ENCODE results near the gene PPP2R2C. TPM values are rescaled to one million over a fixed set of nuclear protein-coding genes. Genes with fewer than 3 reads are reported as not detected.

Gene PPP2R2C
- total RNA-seq, 1 experiment from 2014 or later: not detected

DNA sequence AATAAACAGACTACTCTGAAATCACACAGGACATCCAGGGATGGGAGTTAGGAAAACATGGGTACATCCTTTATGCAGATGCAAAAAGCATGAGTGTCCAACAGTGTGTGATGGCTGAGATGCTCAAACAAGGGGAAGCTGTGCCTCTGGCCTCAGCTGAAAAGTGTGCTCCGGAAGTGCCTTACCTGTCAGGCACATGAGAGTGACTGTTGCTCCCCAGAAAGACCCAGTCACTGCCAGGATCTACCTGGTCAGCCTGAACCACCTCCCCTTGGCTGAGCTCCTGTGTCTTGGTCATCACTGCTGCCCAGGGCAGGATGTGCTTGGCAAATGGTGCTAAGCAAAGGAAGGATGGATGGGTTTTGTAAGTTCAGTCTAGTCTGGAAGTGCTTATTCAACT, 4.0 kb downstream of the PPP2R2C start:
- Histone ChIP-seq H3K27ac (ENCODE audit: low read depth, low read length, poor library complexity, severe bottlenecking) (no peak overlapping the region), H3K27me3 (replicated peaks; ENCODE audit: insufficient read depth, low read depth, low read length, poor library complexity) (peaks cover 70% of the 10 kb centered on the region), H3K36me3 (ENCODE audit: insufficient read depth, low read length, poor library complexity, severe bottlenecking) (no peaks in the 10 kb centered on the region), H3K4me1 (ENCODE audit: insufficient read depth, low read length, poor library complexity, severe bottlenecking) (no peaks in the 10 kb centered on the region), H3K9me3 (ENCODE audit: low read depth, low read length, poor library complexity, severe bottlenecking) (no peaks in the 10 kb centered on the region), H3K4me3 (ENCODE audit: low read depth, low read length, poor library complexity, severe bottlenecking) (no peak overlapping the region)
- BruUV-seq (replicated peaks): no TSS peak
- TF ChIP-seq, protein P1, sequence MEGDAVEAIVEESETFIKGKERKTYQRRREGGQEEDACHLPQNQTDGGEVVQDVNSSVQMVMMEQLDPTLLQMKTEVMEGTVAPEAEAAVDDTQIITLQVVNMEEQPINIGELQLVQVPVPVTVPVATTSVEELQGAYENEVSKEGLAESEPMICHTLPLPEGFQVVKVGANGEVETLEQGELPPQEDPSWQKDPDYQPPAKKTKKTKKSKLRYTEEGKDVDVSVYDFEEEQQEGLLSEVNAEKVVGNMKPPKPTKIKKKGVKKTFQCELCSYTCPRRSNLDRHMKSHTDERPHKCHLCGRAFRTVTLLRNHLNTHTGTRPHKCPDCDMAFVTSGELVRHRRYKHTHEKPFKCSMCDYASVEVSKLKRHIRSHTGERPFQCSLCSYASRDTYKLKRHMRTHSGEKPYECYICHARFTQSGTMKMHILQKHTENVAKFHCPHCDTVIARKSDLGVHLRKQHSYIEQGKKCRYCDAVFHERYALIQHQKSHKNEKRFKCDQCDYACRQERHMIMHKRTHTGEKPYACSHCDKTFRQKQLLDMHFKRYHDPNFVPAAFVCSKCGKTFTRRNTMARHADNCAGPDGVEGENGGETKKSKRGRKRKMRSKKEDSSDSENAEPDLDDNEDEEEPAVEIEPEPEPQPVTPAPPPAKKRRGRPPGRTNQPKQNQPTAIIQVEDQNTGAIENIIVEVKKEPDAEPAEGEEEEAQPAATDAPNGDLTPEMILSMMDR (conservative IDR thresholded peaks at IDR 0.05; ENCODE audit: low read depth, low read length): no peak
- no peak for TF ChIP-seq EZH2 (IDR thresholded peaks at IDR 0.05; ENCODE audit: borderline replicate concordance, low read depth, low read length, poor library complexity, severe bottlenecking)
- ChIA-PET CTCF (no interaction called here), POLR2A (ENCODE audit: low non-redundant PET) (no interaction called here)
- intact Hi-C loops (cut with micrococcal nuclease; ENCODE audit: unreplicated experiment): no loop called here
- no peak for DNase-seq (ENCODE audit: low spot score)

DNA sequence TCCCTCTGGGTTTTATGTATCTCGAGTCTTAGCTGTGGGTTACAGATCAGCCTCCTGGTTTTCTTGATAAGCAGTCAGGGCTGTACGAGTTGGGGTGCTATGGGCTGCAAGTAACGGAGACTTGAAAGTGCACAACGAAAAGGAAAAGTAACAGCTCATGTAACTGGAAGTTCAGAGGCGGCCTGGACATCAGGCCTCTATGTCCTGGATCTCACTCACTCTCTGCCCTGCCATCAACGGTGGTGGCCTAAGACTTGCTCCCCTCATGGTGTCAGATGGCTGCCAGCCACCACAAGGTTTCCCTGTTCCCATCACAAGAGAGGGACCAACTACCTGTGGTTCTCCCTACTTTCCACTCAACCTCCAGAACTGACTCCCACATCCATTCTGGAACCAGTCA, 4.8 kb downstream of the PPP2R2C start:
- H3K27ac ChIP-seq (ENCODE audit: low read depth, low read length, poor library complexity, severe bottlenecking): no peak overlapping the region
- ChIA-PET POLR2A (ENCODE audit: low non-redundant PET) (no interaction called here), CTCF (no interaction called here)
- no peak for TF ChIP-seq EZH2 (IDR thresholded peaks at IDR 0.05; ENCODE audit: borderline replicate concordance, low read depth, low read length, poor library complexity, severe bottlenecking)
- TF ChIP-seq, protein P1 (conservative IDR thresholded peaks at IDR 0.05; ENCODE audit: low read depth, low read length): no peak
- H3K4me3 ChIP-seq (ENCODE audit: low read depth, low read length, poor library complexity, severe bottlenecking): no peak overlapping the region
- intact Hi-C loops (cut with micrococcal nuclease; ENCODE audit: unreplicated experiment): no loop called here
- no peaks in the 10 kb centered on the region for H3K4me1 ChIP-seq (ENCODE audit: insufficient read depth, low read length, poor library complexity, severe bottlenecking)
- no peaks in the 10 kb centered on the region for H3K9me3 ChIP-seq (ENCODE audit: low read depth, low read length, poor library complexity, severe bottlenecking)
- peaks cover 67% of the 10 kb centered on the region for H3K27me3 ChIP-seq (replicated peaks; ENCODE audit: insufficient read depth, low read depth, low read length, poor library complexity)
- no peaks in the 10 kb centered on the region for H3K36me3 ChIP-seq (ENCODE audit: insufficient read depth, low read length, poor library complexity, severe bottlenecking)
- no TSS peak for BruUV-seq (replicated peaks)
- no peak for DNase-seq (ENCODE audit: low spot score)

DNA sequence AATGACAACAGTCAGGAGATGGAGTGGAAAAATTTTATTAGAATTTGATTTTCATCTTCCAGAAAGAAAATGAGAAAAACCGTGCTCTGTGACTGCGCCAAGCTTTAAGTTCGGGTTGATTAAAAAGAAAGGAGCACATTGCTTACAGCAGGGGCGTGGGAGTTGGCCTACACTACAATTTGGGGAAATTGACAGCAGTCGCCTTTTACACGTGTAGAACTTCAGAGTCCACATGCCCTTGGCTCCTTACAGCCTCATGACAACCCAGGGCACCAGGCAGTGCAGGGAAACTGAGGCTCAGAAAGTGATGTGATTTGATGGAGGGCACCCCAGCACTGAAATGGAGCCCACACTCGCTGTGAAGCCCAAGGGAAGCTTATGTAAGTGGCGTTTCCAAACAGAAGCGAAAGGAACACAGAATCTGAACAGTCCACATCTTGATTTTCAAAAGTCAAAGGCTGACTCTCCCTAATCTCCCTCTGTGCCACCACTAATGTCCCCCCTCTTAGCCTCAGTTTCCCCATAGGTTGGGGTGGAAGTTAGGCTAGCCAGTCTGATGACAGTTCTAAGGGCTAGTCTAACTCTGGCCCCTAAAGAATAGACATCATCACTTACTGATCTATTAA, 5.5 kb downstream of the PPP2R2C start:
- BruUV-seq (replicated peaks): no TSS peak
- Histone ChIP-seq H3K4me1 (ENCODE audit: insufficient read depth, low read length, poor library complexity, severe bottlenecking) (no peaks in the 10 kb centered on the region), H3K36me3 (ENCODE audit: insufficient read depth, low read length, poor library complexity, severe bottlenecking) (no peaks in the 10 kb centered on the region), H3K9me3 (ENCODE audit: low read depth, low read length, poor library complexity, severe bottlenecking) (no peaks in the 10 kb centered on the region), H3K27me3 (replicated peaks; ENCODE audit: insufficient read depth, low read depth, low read length, poor library complexity) (peaks cover 66% of the 10 kb centered on the region), H3K4me3 (ENCODE audit: low read depth, low read length, poor library complexity, severe bottlenecking) (no peak overlapping the region), H3K27ac (ENCODE audit: low read depth, low read length, poor library complexity, severe bottlenecking) (no peak overlapping the region)
- DNase-seq (ENCODE audit: low spot score): no peak
- CTCF ChIA-PET: no interaction called here
- POLR2A ChIA-PET (ENCODE audit: low non-redundant PET): no interaction called here
- TF ChIP-seq EZH2 (IDR thresholded peaks at IDR 0.05; ENCODE audit: borderline replicate concordance, low read depth, low read length, poor library complexity, severe bottlenecking): no peak
- TF ChIP-seq, protein P1 (conservative IDR thresholded peaks at IDR 0.05; ENCODE audit: low read depth, low read length): no peak
- intact Hi-C loops (cut with micrococcal nuclease; ENCODE audit: unreplicated experiment): no loop called here
